Astrocyte (in vitro differentiated cells and primary cell): Measurements from ENCODE around the gene ACRV1. TPM values are rescaled to one million over a fixed set of nuclear protein-coding genes. Genes with fewer than 3 reads are reported as not detected.
"Not testable (repeated sequence)": the region's sequence is repeated elsewhere in the genome, so short reads cannot be mapped to it uniquely, and the experiment has no call there.

Experiments used
- DNase-seq: peaks from one replicate; pipeline ENCODE4 v3.0.0-alpha.2; 2010; ENCODE audit warnings: low read depth
- FAIRE-seq: peaks from 2 replicates; lab custom pipeline; 2011; peaks lifted over from hg19 to GRCh38; lab: Jason Lieb, UNC
- H2AFZ ChIP-seq: 2 replicates; pipeline ENCODE4 v1.6.0; 2012; ENCODE audit warnings: low read depth, low read length, inconsistent platforms
- H3K27ac ChIP-seq: 2 replicates; pipeline ENCODE4 v1.5.1; 2011; ENCODE audit warnings: low read depth, low read length, inconsistent platforms
- H3K27me3 ChIP-seq: 2 replicates; pipeline ENCODE4 v1.6.0; 2011; ENCODE audit warnings: low read length, inconsistent platforms; ENCODE audit not compliant: insufficient read depth
- H3K36me3 ChIP-seq: 2 replicates; pipeline ENCODE4 v1.5.1; 2011; ENCODE audit warnings: low read length, inconsistent platforms; ENCODE audit not compliant: insufficient read depth
- H3K4me1 ChIP-seq: 2 replicates; pipeline ENCODE4 v1.5.1; 2011; ENCODE audit warnings: low read length, inconsistent platforms; ENCODE audit not compliant: insufficient read depth
- H3K4me2 ChIP-seq: 2 replicates; pipeline ENCODE4 v1.6.0; 2012; ENCODE audit warnings: low read length, inconsistent platforms
- H3K4me3 ChIP-seq: 2 replicates; pipeline ENCODE4 v1.5.1; 2011; ENCODE audit warnings: low read depth, mild to moderate bottlenecking, low read length, inconsistent platforms; ENCODE audit not compliant: insufficient read depth
- H3K79me2 ChIP-seq: 2 replicates; pipeline ENCODE4 v1.6.0; 2012; ENCODE audit warnings: mild to moderate bottlenecking, low read length, inconsistent platforms; ENCODE audit not compliant: insufficient read depth
- H3K9ac ChIP-seq: 2 replicates; pipeline ENCODE4 v1.6.0; 2012; ENCODE audit warnings: mild to moderate bottlenecking, low read length, inconsistent platforms
- H3K9me3 ChIP-seq: 2 replicates; pipeline ENCODE4 v1.5.1; 2012; ENCODE audit warnings: low read depth, mild to moderate bottlenecking, low read length, inconsistent platforms; ENCODE audit not compliant: insufficient read depth
- H4K20me1 ChIP-seq: 2 replicates; pipeline ENCODE4 v1.6.0; 2012; ENCODE audit warnings: low read length, inconsistent platforms; ENCODE audit not compliant: insufficient read depth
- H3K27ac Mint-ChIP-seq: one replicate; pipeline ENCODE4 v1.8.0; 2021; ENCODE audit warnings: mild to moderate bottlenecking, mixed read lengths; ENCODE audit not compliant: unreplicated experiment
- H3K27me3 Mint-ChIP-seq: one replicate; pipeline ENCODE4 v1.8.0; 2021; ENCODE audit warnings: low read depth, mixed read lengths; ENCODE audit not compliant: unreplicated experiment
- H3K36me3 Mint-ChIP-seq: one replicate; pipeline ENCODE4 v1.8.0; 2021; ENCODE audit warnings: low read depth, mixed read lengths; ENCODE audit not compliant: unreplicated experiment
- H3K4me1 Mint-ChIP-seq: one replicate; pipeline ENCODE4 v1.8.0; 2021; ENCODE audit warnings: low read depth, mixed read lengths; ENCODE audit not compliant: unreplicated experiment
- H3K4me3 Mint-ChIP-seq: one replicate; pipeline ENCODE4 v1.8.0; 2021; ENCODE audit warnings: mild to moderate bottlenecking, moderate library complexity, mixed read lengths; ENCODE audit not compliant: unreplicated experiment
- H3K9me3 Mint-ChIP-seq: one replicate; pipeline ENCODE4 v1.8.0; 2021; ENCODE audit warnings: mild to moderate bottlenecking, mixed read lengths; ENCODE audit not compliant: unreplicated experiment
- CTCF ChIP-seq: IDR thresholded peaks from 2 replicates; pipeline ENCODE4 v1.5.1; 2011; ENCODE audit warnings: low read depth, mild to moderate bottlenecking, inconsistent platforms, low read length, moderate library complexity; ENCODE audit not compliant: insufficient read depth
- EZH2 ChIP-seq: IDR thresholded peaks from 2 replicates; pipeline ENCODE4 v1.6.1; 2012; ENCODE audit warnings: mild to moderate bottlenecking, low read length, inconsistent platforms; ENCODE audit not compliant: insufficient read depth
- total RNA-seq: library from RNA; stranded (reverse); gene quantifications from 2 replicates; pipeline ENCODE4 v1.2.1, GENCODE V29; 2021

ACRV1 gene
- total RNA-seq, 1 donor from 2014 or later: not detected

DNA sequence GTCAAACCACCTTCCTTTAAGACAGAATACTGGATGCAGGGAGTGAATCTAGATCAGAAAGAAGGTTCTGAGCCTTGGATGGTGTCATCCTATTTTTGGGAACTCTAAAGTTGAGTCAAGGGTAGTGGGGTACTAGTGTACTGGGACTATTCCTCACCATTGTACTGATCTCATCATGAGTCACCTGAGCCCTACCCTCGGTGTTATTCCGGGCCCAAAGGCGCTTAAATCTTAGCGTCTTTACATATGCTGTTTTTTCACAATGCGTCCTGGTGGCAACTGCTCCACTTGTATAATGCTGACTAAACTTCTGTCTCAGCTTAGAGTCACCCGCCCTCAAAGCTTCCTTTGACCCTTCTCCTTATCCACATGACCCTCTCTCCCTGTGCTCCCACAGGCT is 40.1 kb upstream of the ACRV1 start:
- DNase-seq (peak; percentile 1), FAIRE-seq (no peak)
- H3K36me3 ChIP-seq: no peaks in the 10 kb centered on the region
- no peak overlapping the region for H3K9ac ChIP-seq
- Mint-ChIP-seq H3K4me1 (no peaks in the 10 kb centered on the region), H3K9me3 (peaks cover 4% of the 10 kb centered on the region), H3K27ac (no peak overlapping the region), H3K27me3 (peaks cover 2% of the 10 kb centered on the region), H3K4me3 (no peak overlapping the region), H3K36me3 (no peaks in the 10 kb centered on the region)
- no peak overlapping the region for H3K4me3 ChIP-seq
- no peak overlapping the region for H2AFZ ChIP-seq
- H3K27me3 ChIP-seq: no peaks in the 10 kb centered on the region
- H3K9me3 ChIP-seq: no peaks in the 10 kb centered on the region
- TF ChIP-seq CTCF (no peak), EZH2 (no peak)
- H3K79me2 ChIP-seq: no peaks in the 10 kb centered on the region
- no peaks in the 10 kb centered on the region for H3K4me1 ChIP-seq
- H3K4me2 ChIP-seq: no peak overlapping the region
- no peaks in the 10 kb centered on the region for H4K20me1 ChIP-seq
- no peak overlapping the region for H3K27ac ChIP-seq

GRCh38 chr11:125704686-125705085 is 24.0 kb upstream of the ACRV1 start:
- not testable (repeated sequence) for FAIRE-seq, H3K4me3 Mint-ChIP-seq, H3K27ac ChIP-seq, H3K4me3 ChIP-seq, H3K4me2 ChIP-seq, H3K27ac Mint-ChIP-seq, H3K9me3 ChIP-seq, H3K4me1 ChIP-seq, H4K20me1 ChIP-seq, H3K9ac ChIP-seq, DNase-seq, H3K79me2 ChIP-seq, H3K4me1 Mint-ChIP-seq, H3K36me3 ChIP-seq, H3K9me3 Mint-ChIP-seq, H2AFZ ChIP-seq, H3K27me3 ChIP-seq, H3K36me3 Mint-ChIP-seq
- peaks cover 15% of the 10 kb centered on the region for H3K27me3 Mint-ChIP-seq

DNA sequence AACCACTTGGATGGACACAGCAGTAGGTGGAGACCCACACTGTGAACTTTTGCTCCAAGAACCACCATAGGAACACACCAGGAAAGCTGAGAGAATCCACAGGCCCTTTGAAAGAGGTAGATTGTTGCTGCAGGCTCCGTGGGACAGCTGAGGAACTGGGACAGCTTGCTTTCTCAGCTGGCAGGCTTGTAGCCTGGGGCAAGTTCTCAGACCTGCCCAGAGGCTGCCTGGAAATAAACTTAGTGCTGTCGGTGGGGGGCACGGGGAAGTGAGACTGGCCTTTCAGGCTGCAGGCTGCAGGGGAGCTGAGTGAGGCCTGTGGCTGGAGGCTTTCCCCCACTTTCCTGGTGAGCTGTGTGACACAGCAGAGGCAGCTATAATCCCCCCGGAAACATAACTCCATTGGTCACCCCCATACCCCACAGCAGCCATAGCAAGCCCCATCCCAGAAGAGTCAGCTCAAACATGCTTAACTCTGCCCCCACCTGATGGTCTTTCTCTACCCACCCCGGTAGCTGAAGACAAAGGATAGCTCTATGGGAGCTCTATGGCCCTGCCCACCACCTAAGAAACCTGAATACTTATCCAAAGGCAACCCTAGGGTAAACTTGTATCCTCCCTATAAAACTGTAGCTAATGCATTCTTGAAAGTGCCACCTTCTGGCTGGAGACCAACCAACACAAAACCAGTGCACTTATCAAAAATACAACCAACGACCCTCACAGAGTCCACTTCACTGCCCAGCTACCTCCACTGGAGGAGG is 21.4 kb upstream of the ACRV1 start:
- H3K4me3 Mint-ChIP-seq: no peak overlapping the region

More for the DNA sequence above, 21.4 kb upstream of the ACRV1 start:
- Histone ChIP-seq H3K9ac (no peak overlapping the region), H3K36me3 (no peaks in the 10 kb centered on the region), H3K79me2 (no peaks in the 10 kb centered on the region), H2AFZ (no peak overlapping the region), H3K4me1 (no peaks in the 10 kb centered on the region), H4K20me1 (no peaks in the 10 kb centered on the region), H3K4me2 (no peak overlapping the region), H3K27ac (no peak overlapping the region), H3K4me3 (no peak overlapping the region), H3K9me3 (no peaks in the 10 kb centered on the region), H3K27me3 (no peaks in the 10 kb centered on the region)
- no peak overlapping the region for H3K27ac Mint-ChIP-seq
- FAIRE-seq (no peak), DNase-seq (no peak)
- TF ChIP-seq EZH2 (no peak), CTCF (no peak)
- H3K9me3 Mint-ChIP-seq: peaks cover 6% of the 10 kb centered on the region
- peaks cover 5% of the 10 kb centered on the region for H3K27me3 Mint-ChIP-seq
- H3K4me1 Mint-ChIP-seq: no peaks in the 10 kb centered on the region
- H3K36me3 Mint-ChIP-seq: no peaks in the 10 kb centered on the region
